Ammon's horn (tissue), 1 donor: ENCODE measurements around the gene OTX2.

Experiments
- DNase-seq: peaks from one replicate; pipeline ENCODE4 v3.0.0-alpha.2; 2016; ENCODE audit warnings: low spot score

Gene OTX2

DNA sequence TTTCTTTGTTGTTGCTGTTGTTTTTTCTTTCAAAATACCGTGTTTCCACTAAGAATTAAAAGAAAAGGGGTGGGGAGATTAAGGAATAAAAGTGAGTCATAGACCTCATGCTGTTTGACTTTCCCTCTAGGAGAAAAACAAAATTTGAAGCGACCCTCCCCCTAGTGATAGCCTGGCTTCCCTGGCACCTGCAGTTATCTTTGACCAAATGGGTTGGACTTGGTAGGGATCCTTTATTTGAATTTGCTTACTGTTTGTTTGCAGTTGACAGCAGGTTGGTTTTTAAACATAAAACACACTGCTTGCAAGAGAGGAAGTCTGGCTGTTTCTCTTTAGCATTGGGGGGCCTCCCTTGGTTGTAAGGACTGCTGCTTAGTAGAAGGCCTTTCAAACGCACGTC is 14.0 kb downstream of the OTX2 start:
- DNase-seq = no peak

DNA sequence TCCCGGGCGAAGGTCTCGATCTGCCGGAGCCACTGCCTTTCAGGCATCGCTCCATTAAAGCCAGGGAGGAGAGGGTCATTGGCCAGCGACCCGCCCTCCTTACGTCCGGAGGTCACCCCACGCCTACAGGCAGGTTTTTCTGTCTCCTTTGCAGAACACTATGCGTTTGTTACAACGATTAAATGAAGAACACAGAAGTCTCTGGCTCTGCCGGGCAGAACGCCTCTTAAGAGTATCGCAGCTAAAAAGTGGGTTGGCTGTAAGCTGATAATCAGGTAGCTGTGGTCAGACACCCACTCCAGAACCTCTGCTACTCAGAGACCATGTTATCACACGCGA is 15.0 kb downstream of the OTX2 start:
- no peak for DNase-seq

DNA sequence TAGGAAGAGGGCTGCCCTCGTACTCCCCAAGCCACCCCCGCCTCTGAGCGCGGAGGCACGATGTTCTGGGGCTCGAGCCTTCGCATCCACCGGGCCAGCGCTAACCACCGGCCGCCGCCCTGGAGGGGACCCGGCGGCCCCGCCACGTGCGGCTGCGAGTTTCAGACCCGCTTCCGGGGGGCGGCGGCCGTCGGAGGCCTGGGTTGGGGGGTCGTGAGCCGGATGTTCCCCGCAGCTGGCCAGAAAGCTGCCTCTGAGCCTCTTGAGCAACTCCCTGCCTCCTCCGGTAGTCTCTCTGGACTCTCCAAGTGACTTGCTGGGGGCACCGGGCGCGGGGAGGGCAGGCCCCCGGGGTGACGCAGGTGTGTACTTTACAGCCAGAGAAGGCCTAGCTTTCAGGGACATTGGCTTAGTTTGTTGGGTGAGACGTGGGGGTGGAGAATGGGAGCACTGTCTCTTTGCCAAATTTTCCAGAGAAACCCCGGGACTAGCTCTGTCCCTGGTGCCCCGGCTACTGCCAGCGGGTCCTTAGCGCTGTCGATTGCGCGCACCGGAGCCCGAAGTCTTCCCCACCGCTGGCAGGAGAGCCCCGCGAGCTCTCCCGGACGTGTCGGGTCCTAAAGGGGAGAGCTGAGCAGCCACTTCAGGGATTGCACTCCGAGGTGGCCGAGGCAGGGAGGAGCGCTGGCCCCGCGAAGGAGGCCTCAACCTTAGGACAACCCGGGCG is 15.6 kb downstream of the OTX2 start:
- DNase-seq = no peak

DNA sequence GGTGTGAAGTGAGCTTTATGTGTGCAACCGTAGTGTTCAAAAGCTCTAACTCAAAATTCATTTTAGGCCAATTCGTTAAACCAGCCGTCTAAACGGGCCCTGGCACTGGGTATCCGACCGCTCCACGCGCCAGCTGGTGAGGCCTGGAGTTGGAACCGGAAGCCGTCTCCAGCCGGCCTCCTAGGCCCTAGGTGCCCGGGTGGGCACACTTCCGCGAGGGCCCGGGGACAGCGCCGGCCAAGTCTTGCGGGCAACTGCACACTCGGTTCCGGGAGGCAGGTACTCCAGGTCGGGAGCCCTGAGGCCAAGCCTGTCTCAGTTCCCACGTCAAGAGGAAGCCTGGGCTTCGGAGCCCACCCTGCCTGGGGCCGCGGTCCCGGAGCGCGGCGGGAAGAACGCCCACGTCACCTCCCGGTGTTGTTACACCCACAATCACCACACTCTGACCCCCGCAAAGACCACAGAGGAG is 16.2 kb downstream of the OTX2 start:
- no peak for DNase-seq

DNA sequence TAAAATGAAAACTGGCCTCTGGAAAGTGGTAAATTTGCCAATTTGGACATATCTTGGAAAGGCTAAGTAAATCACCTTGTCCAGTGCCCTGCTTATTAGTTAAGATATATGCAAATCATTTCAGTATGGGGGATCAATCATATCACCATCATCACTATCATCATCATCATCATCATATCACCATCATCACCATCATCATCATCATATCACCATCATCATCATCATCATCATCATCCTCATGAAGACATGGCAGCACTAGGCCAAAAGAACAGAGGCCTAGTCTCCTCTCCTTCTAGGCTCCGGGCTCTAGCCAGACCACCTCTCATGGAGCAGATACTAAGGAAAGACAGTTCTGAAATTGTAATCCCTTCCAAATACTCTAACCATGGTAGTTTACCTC is 20.3 kb downstream of the OTX2 start:
- DNase-seq = no peak

DNA sequence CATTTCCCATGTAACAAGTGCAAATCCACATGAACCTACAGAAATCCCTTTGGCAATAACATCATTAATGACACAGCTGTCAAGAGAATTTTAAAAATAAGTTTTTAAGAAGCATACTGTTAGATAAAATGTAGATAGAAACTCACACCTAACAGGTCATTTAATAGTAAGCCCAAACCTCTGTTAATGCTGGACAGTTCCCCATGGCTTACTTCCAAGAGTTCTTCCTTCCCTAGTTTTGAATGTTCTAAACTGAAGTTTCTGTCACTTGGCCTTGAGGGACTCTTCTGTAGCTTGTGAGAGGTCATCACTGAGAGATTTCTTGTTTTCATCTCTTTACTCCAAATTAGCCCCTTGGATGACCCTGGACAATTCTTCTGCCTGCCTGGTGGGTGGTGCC is 22.7 kb downstream of the OTX2 start:
- DNase-seq = no peak

DNA sequence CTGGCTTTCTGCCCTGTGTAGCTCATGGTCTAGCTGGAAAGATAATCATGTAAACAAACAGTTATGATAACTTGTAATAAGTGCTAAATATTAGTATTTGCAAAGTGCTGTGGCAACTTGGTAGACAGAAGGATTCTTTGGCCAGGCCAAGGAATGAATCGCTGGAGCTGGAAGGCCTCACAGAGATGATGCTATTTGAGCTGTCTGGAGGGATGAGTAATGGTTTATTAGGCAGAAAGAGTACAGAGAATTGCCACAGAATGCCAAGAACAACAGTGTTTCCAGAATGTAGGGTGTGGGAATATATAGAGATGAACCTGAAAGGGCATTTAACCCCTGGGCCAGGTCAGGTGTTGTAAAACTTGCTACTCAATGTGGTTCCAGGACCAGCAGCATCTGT is 27.6 kb downstream of the OTX2 start:
- DNase-seq = no peak

DNA sequence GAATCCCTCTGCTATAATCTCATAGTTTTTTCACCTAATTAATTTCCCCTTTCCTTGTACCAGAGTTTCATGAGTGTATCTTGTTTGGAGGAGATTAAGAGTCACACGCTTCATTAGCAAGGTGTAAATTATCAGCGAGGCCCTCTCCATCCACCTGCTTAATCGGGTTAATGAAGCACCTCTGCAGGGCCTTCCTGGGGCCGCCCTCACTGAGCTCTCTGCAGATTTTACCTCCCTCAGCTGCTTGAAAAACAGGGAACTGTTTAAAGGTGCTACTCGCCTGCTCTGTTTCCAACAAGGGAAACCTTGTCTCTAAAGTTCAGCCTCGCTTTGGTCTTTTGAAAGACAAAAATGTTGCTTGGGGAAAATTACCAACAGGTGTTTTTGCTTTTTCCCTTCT is 35.8 kb downstream of the OTX2 start:
- DNase-seq = no peak

DNA sequence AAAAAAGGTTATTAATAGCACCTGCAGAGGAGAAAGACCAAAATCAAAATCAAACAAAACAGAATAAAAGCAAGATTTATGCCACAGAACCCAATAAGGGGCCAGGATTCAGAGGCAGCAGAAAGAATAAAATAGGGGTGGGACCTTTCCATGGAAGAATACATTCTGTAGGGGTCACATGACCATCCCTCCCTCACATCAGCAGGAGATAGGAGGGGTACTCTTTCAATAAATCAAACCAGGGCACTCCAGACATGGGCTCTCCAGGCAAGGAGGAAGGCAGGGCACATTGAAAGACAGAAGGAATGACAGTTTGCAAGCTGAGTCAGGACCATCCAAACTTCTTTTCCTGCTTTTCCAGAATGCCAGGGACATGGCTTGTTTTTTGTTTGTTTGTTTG is 39.8 kb downstream of the OTX2 start:
- no peak for DNase-seq

DNA sequence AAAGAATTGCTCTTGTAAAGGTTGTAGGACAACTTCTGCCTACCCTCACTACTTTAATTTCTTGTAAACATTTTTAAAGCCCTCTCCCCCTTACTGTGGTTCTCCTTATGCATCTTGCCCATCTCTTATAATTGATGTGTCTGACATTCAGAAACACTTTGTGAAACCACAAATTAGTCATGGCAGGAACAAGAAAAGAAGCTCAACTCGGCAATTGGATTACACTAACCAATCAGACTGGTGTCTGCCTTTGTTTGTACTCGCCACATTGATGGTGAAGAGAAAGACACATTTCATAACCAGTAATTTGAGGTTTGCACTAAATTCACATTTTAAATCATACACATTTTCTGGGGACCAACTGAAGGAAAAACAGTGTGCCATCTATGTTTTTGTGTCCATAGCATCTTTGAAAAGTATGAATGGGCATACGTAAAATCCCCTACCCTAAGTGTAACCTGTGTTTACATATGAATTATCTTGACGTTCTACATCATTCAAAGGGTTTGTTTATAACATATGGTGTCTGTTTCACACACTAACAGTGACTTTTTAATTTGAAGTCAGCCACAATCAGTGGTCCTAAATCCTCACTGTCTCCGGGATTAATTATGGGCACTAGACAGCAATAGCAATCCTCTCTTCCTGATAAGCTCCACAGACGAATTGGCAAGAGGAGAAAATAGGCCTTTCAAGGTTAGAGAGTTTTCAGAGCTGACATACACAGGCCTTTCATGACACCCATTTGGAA is 49.9 kb downstream of the OTX2 start:
- DNase-seq = no peak

DNA sequence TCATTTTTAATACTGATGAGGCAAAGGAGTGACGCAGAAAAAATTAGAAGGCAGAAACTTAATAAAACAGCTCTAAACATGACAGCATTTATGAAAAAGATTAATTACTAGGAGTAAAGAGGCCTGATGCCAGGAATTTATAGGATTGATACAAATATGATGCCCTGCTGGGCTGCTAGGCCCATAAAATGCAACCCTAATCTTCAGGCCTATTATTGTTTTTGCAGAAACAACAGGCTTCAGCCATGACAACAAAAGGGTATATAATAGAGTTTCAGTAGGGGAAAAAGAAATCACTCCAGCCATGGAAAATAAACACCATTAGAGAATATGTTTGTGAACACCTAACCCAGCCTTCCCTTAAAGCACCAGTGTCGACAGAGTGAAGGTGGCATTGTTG is 50.6 kb downstream of the OTX2 start:
- no peak for DNase-seq

DNA sequence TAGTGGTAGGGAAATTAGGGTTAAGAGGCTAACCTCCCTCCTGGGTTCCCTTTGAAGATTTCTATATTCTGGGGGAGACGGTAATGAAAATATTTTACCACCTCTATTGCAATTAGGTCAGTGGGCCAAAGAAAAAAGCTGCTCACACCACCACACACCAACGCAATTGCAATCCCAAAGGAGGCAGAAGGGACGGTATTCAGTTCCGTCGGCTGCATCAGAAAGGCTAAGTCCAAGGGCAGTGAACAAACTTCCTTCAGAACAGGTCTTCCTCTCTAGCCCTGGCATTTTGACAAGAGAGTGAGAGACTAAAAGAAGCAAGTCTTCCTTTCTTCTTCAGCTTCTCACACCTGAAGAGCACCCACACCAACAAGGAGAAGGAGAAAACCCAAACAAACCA is 51.2 kb downstream of the OTX2 start:
- DNase-seq = no peak

DNA sequence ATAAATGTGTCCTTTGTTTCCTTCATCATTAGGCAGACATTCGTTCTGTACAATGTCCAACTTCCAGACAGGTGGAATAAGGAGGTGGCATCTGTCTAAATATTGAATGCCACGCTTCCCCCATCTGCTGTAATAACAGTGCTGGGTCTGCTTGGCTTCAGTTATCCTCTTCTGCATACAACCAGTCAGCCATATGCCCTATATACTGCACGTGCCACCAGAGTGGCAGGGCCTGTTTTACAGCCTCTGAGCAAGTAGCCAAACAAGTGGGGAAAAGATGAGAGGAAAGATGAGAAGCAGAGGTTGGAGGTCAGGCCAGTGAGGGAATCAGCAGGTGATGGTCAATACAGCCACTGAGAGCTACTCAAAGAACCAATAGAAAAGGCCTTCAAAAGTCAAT is 55.4 kb downstream of the OTX2 start:
- no peak for DNase-seq

DNA sequence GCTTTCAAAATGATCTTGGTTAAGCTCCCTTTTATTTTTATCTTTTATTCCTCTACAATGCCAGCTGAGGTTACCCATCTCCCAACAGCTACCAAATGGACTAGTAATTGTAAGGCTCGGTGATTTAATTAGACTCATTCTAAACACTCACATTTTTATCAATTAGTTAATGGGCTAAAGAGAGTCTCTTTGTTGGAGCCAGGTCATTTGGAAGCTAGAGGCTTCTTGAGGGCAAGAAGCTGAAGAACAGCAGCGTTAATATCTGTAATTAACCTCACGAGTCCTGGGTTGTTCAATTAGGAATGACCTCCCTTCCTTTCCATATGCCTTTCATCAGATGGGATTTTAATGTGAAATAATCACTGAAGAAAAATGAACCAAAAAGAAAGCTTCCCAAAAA is 56.9 kb downstream of the OTX2 start:
- DNase-seq = no peak

DNA sequence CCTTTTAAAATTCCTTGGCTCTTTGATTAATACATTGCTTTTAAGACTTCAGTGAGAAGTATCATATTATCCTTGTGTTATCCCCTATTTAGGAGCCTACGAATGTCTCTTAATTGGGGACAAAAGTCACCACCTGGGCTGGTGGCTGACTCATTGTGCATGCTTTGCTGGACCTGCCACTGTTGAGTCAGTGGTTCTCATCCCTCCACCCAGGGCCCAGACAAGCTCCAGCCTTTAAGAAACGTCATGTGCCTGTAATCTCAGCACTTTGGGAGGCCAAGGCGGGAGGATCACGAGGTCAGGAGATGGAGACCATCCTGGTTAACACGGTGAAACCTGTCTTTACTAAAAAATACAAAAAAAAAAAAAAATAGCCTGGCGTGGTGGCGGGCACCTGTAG is 57.9 kb downstream of the OTX2 start:
- no peak for DNase-seq

DNA sequence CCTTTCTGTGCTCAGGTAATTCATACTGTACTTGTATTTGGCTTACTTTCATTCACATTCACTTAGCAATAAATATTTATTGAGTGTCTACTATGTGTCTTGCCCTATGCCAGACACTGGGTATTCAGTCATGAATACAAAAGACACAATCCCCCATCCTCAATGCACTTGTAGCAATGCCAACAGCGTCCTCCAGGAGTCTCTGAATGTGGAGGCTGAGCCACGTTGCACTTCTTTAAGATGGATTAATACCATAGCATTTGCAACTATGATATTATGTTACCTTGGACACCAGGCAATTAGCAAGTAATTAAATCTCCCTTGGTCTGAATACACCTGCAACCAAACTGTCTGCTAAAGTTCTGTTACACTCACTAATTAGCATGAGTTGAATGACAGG is 58.8 kb downstream of the OTX2 start:
- no peak for DNase-seq
